H9 (cell line): ENCODE data around the gene PTPRK. TPM values are rescaled to one million over a fixed set of nuclear protein-coding genes. Genes with fewer than 3 reads are reported as not detected.

Experiments
- DNase-seq: peaks from one replicate; pipeline ENCODE4 v3.0.0-alpha.2; 2017
- H2AFZ ChIP-seq: one replicate; pipeline ENCODE4 v1.6.1; 2013; ENCODE audit warnings: mild to moderate bottlenecking, low read length, control low read depth, moderate library complexity
- H2AK5ac ChIP-seq: 2 replicates; pipeline ENCODE4 v1.6.1; 2013; ENCODE audit warnings: low read length, control low read depth, mixed read lengths; ENCODE audit not compliant: insufficient read length
- H2BK120ac ChIP-seq: one replicate; pipeline ENCODE4 v1.6.1; 2013; ENCODE audit warnings: low read depth, mild to moderate bottlenecking, low read length, control low read depth, inconsistent platforms; ENCODE audit not compliant: poor library complexity, severe bottlenecking
- H2BK12ac ChIP-seq: 2 replicates; pipeline ENCODE4 v1.6.1; 2013; ENCODE audit warnings: low read length, control low read depth, mixed read lengths, low read depth; ENCODE audit not compliant: insufficient read length
- H2BK15ac ChIP-seq: 2 replicates; pipeline ENCODE4 v1.6.1; 2013; ENCODE audit warnings: low read depth, low read length, control low read depth
- H2BK20ac ChIP-seq: one replicate; pipeline ENCODE4 v1.6.1; 2013; ENCODE audit warnings: low read depth, mild to moderate bottlenecking, low read length, control low read depth, inconsistent platforms; ENCODE audit not compliant: poor library complexity, severe bottlenecking
- H2BK5ac ChIP-seq: 2 replicates; pipeline ENCODE4 v1.6.1; 2013; ENCODE audit warnings: low read length, control low read depth, mixed read lengths; ENCODE audit not compliant: insufficient read length
- H3K14ac ChIP-seq: 2 replicates; pipeline ENCODE4 v1.6.1; 2013; ENCODE audit warnings: low read length, control low read depth; ENCODE audit not compliant: insufficient read depth
- H3K18ac ChIP-seq: 2 replicates; pipeline ENCODE4 v1.6.1; 2013; ENCODE audit warnings: low read depth, mild to moderate bottlenecking, mixed read lengths, low read length, control low read depth; ENCODE audit not compliant: insufficient read length
- H3K23ac ChIP-seq: 2 replicates; pipeline ENCODE4 v1.6.1; 2013; ENCODE audit warnings: low read length, control low read depth, mixed read lengths, low read depth; ENCODE audit not compliant: insufficient read length
- H3K23me2 ChIP-seq: 2 replicates; pipeline ENCODE4 v1.6.1; 2013; ENCODE audit warnings: low read depth, mild to moderate bottlenecking, mixed read lengths, low read length, control low read depth; ENCODE audit not compliant: insufficient read length, poor library complexity, severe bottlenecking
- H3K27ac ChIP-seq: 2 replicates; pipeline ENCODE4 v1.5.1; 2013; ENCODE audit warnings: low read length, control low read depth, mixed read lengths, low read depth; ENCODE audit not compliant: insufficient read length
- H3K27me3 ChIP-seq: 2 replicates; pipeline ENCODE4 v1.6.1; 2013; ENCODE audit warnings: low read length, control low read depth, inconsistent platforms; ENCODE audit not compliant: insufficient read depth
- H3K4ac ChIP-seq: 2 replicates; pipeline ENCODE4 v1.6.1; 2013; ENCODE audit warnings: low read depth, mild to moderate bottlenecking, control low read depth, inconsistent platforms, low read length, moderate library complexity
- H3K4me1 ChIP-seq: 2 replicates; pipeline ENCODE4 v1.6.1; 2013; ENCODE audit warnings: low read length, control low read depth, inconsistent platforms; ENCODE audit not compliant: insufficient read depth
- H3K4me2 ChIP-seq: 2 replicates; pipeline ENCODE4 v1.6.1; 2013; ENCODE audit warnings: low read length, control low read depth, mixed read lengths; ENCODE audit not compliant: insufficient read length, insufficient read depth
- H3K56ac ChIP-seq: 2 replicates; pipeline ENCODE4 v1.6.1; 2013; ENCODE audit warnings: low read depth, mild to moderate bottlenecking, mixed read lengths, low read length, control low read depth; ENCODE audit not compliant: insufficient read length
- H3K79me1 ChIP-seq: 2 replicates; pipeline ENCODE4 v1.6.1; 2013; ENCODE audit warnings: low read depth, mild to moderate bottlenecking, moderate library complexity, low read length, control low read depth, inconsistent platforms; ENCODE audit not compliant: insufficient read depth, poor library complexity, severe bottlenecking
- H3K79me2 ChIP-seq: 2 replicates; pipeline ENCODE4 v1.6.1; 2013; ENCODE audit warnings: low read length, control low read depth, inconsistent platforms; ENCODE audit not compliant: insufficient read depth
- H3K9ac ChIP-seq: 2 replicates; pipeline ENCODE4 v1.6.1; 2013; ENCODE audit warnings: low read length, control low read depth, mixed read lengths; ENCODE audit not compliant: insufficient read length; ENCODE audit errors: extremely low read depth
- H3K9me3 ChIP-seq: one replicate; pipeline ENCODE4 v1.6.1; 2013; ENCODE audit warnings: low read depth, low read length, inconsistent platforms; ENCODE audit not compliant: control insufficient read depth
- H3T11ph ChIP-seq: one replicate; pipeline ENCODE4 v1.6.1; 2013; ENCODE audit warnings: mild to moderate bottlenecking, low read length, control low read depth, inconsistent platforms
- H4K20me1 ChIP-seq: one replicate; pipeline ENCODE4 v1.6.1; 2013; ENCODE audit not compliant: control insufficient read depth, insufficient read length, insufficient read depth
- H4K5ac ChIP-seq: 2 replicates; pipeline ENCODE4 v1.6.1; 2013; ENCODE audit warnings: low read depth, mild to moderate bottlenecking, mixed read lengths, low read length, control low read depth; ENCODE audit not compliant: insufficient read length
- H4K8ac ChIP-seq: replicated peaks from 2 replicates; pipeline ENCODE4 v1.6.1; 2013; ENCODE audit warnings: low read length, control low read depth, mixed read lengths, low read depth; ENCODE audit not compliant: insufficient read length
- H4K91ac ChIP-seq: 2 replicates; pipeline ENCODE4 v1.6.1; 2013; ENCODE audit warnings: low read depth, mild to moderate bottlenecking, moderate library complexity, mixed read lengths, low read length, control low read depth; ENCODE audit not compliant: insufficient read length
- H3K27ac Mint-ChIP-seq, 3 experiments: 2 replicates in 2 of 3; 3 replicates in 1 of 3; pipeline ENCODE4 v1.8.0; 2020 to 2021; ENCODE audit warnings: mixed read lengths in 3 of 3, mild to moderate bottlenecking in 1 of 3, moderate library complexity in 1 of 3
- H3K27me3 Mint-ChIP-seq: 2 replicates; pipeline ENCODE4 v1.8.0; 2021; ENCODE audit warnings: low read depth, mild to moderate bottlenecking, moderate library complexity, mixed read lengths
- H3K36me3 Mint-ChIP-seq, 3 experiments: 2 replicates in 2 of 3; 3 replicates in 1 of 3; pipeline ENCODE4 v1.8.0; 2020 to 2021; ENCODE audit warnings: low read depth in 3 of 3, mixed read lengths in 3 of 3; ENCODE audit not compliant: insufficient read depth in 1 of 3
- H3K4me1 Mint-ChIP-seq, 2 experiments: 2 replicates each; pipeline ENCODE4 v1.8.0; 2020; ENCODE audit warnings: mixed read lengths in 2 of 2
- H3K4me3 Mint-ChIP-seq, 2 experiments: 2 replicates in 1 of 2; 3 replicates in 1 of 2; pipeline ENCODE4 v1.8.0; 2020 to 2021; ENCODE audit warnings: mild to moderate bottlenecking in 2 of 2, mixed read lengths in 2 of 2, moderate library complexity in 1 of 2
- H3K9me3 Mint-ChIP-seq, 2 experiments: 2 replicates in 1 of 2; 3 replicates in 1 of 2; pipeline ENCODE4 v1.8.0; 2020; ENCODE audit warnings: mild to moderate bottlenecking in 2 of 2, mixed read lengths in 2 of 2, moderate library complexity in 1 of 2
- total RNA-seq: library from RNA; stranded (reverse); gene quantifications from 2 replicates; pipeline ENCODE4 v1.2.1, GENCODE V29; 2021
- TF ChIP-seq, protein P1 (sequence below): fragments of 200-600 bp; sonication (generic); conservative IDR thresholded peaks from 3 replicates; pipeline ENCODE4 v1.8.0; 2021; ENCODE audit warnings: antibody characterized with exemption, mild to moderate bottlenecking

Gene PTPRK
- total RNA-seq, 1 experiment from 2014 or later: 47.9 TPM

DNA sequence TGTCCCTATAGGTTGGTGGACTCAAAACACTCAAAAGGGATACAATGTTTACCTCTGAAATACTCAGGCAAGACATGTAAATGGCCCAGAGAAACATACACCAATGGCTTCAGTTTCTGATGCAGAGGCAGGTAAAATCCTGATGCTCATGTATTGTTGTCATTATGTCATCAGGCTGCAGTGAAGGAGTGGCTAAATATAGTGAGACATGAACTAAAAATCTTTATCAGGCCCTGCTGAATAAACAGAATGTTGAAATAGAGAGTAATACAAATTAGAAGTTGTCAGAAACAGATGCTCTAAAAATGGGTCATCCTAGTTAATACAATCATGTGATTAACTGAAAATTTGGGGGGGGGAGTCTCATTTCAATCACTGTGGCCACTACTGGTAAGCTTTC, 20.4 kb downstream of the PTPRK start:
- H3K27me3 ChIP-seq: no peaks in the 10 kb centered on the region
- peaks cover 4% of the 10 kb centered on the region; the same call in 1 of the 2 replicates for H3K79me2 ChIP-seq
- no peaks in the 10 kb centered on the region; a peak in 1 of 7 replicates for H3K36me3 Mint-ChIP-seq
- no peaks in the 10 kb centered on the region for H3K9me3 ChIP-seq
- H2BK20ac ChIP-seq: no peak overlapping the region
- H3K27ac Mint-ChIP-seq: peak overlapping the region in 1 of 3 experiments; percentile 83; a peak in 1 of 7 replicates
- peaks cover 3% of the 10 kb centered on the region; the same call in 1 of the 2 replicates for H3K4me1 ChIP-seq
- no peak for DNase-seq
- no peak overlapping the region for H3K4ac ChIP-seq
- H3K27me3 Mint-ChIP-seq: no peaks in the 10 kb centered on the region
- no peaks in the 10 kb centered on the region for H3K23me2 ChIP-seq
- TF ChIP-seq, protein P1, sequence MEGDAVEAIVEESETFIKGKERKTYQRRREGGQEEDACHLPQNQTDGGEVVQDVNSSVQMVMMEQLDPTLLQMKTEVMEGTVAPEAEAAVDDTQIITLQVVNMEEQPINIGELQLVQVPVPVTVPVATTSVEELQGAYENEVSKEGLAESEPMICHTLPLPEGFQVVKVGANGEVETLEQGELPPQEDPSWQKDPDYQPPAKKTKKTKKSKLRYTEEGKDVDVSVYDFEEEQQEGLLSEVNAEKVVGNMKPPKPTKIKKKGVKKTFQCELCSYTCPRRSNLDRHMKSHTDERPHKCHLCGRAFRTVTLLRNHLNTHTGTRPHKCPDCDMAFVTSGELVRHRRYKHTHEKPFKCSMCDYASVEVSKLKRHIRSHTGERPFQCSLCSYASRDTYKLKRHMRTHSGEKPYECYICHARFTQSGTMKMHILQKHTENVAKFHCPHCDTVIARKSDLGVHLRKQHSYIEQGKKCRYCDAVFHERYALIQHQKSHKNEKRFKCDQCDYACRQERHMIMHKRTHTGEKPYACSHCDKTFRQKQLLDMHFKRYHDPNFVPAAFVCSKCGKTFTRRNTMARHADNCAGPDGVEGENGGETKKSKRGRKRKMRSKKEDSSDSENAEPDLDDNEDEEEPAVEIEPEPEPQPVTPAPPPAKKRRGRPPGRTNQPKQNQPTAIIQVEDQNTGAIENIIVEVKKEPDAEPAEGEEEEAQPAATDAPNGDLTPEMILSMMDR: no peak
- no peak overlapping the region for H2AK5ac ChIP-seq
- no peak overlapping the region for H3K4me2 ChIP-seq
- H3K23ac ChIP-seq: no peak overlapping the region
- H3T11ph ChIP-seq: no peak overlapping the region
- peaks cover 8% of the 10 kb centered on the region for H3K79me1 ChIP-seq
- H2BK12ac ChIP-seq: no peak overlapping the region
- H3K4me1 Mint-ChIP-seq: peaks cover 46 to 49% of the 10 kb centered on the region in 2 experiments
- no peaks in the 10 kb centered on the region for H4K20me1 ChIP-seq
- no peak overlapping the region for H3K4me3 Mint-ChIP-seq
- no peak overlapping the region for H3K18ac ChIP-seq
- no peak overlapping the region for H2BK15ac ChIP-seq
- H3K56ac ChIP-seq: no peak overlapping the region
- H2BK120ac ChIP-seq: no peak overlapping the region
- H2BK5ac ChIP-seq: no peak overlapping the region
- no peak overlapping the region for H2AFZ ChIP-seq
- H4K91ac ChIP-seq: no peak overlapping the region
- H3K9me3 Mint-ChIP-seq: no peaks in the 10 kb centered on the region
- H3K27ac ChIP-seq: no peak overlapping the region
- no peak overlapping the region for H3K14ac ChIP-seq
- no peak overlapping the region for H4K5ac ChIP-seq
- H3K9ac ChIP-seq: no peak overlapping the region
- H4K8ac ChIP-seq: no peak overlapping the region
